ENCODE data around the gene URB2. TPM values are rescaled to one million over a fixed set of nuclear protein-coding genes. Genes with fewer than 3 reads are reported as not detected.

URB2 gene
- total and polyA plus RNA-seq, 4 donors: 1.2 to 10.5 (median 6.2) TPM

- Histone ChIP-seq H3K9ac (ENCODE audit: low read depth in 1 of 2, low read length in 2 of 2) (no peak overlapping the region), H3K36me3 (ENCODE audit: control insufficient read depth in 4 of 4, insufficient read depth in 3 of 4, low read depth in 1 of 4, low read length in 3 of 4) (peaks cover 6 to 35% (median 23%) of the 10 kb centered on the region in 4 donors)
These were observed 10.0 kb downstream of the URB2 start for GRCh38 chr1:229636042-229636441.

More at GRCh38 chr1:229636042-229636441, 10.0 kb downstream of the URB2 start:
- H3K27ac ChIP-seq (ENCODE audit: low read depth in 1 of 2, low read length in 2 of 2): no peak overlapping the region
- H3K4me3 ChIP-seq (ENCODE audit: low read depth in 1 of 3, low read length in 3 of 3): no peak overlapping the region
- whole genome bisulfite sequencing: 96% methylated on average over 9 of the region's 9 CpGs
- no peaks in the 10 kb centered on the region for H3K4me1 ChIP-seq (ENCODE audit: control insufficient read depth in 4 of 4, insufficient read depth in 4 of 4, low read length in 3 of 4)
- no peaks in the 10 kb centered on the region for H3K27me3 ChIP-seq (ENCODE audit: control insufficient read depth in 4 of 4, insufficient read depth in 4 of 4, low read length in 3 of 4)
- no peak for DNase-seq (ENCODE audit: low spot score)
- no peaks in the 10 kb centered on the region for H3K9me3 ChIP-seq (ENCODE audit: control insufficient read depth in 4 of 4, low read length in 3 of 4)
- no peak for TF ChIP-seq FOXA1 (IDR thresholded peaks at IDR 0.05)
- TF ChIP-seq FOXA2 (IDR thresholded peaks at IDR 0.05): no peak
- no peak for TF ChIP-seq HNF4G (IDR thresholded peaks at IDR 0.05)
- no peak for TF ChIP-seq REST (IDR thresholded peaks at IDR 0.05)
- no peak for TF ChIP-seq MAX (IDR thresholded peaks at IDR 0.05)
- TF ChIP-seq SP1 (IDR thresholded peaks at IDR 0.05): no peak
- TF ChIP-seq ATF3 (IDR thresholded peaks at IDR 0.05): no peak
- TF ChIP-seq YY1 (IDR thresholded peaks at IDR 0.05): no peak
- no peak for TF ChIP-seq ZBTB33 (IDR thresholded peaks at IDR 0.05)
- no peak for TF ChIP-seq EGR1 (IDR thresholded peaks at IDR 0.05; ENCODE audit: low read depth in 2 of 2)
- TF ChIP-seq RAD21 (IDR thresholded peaks at IDR 0.05): no peak
- TF ChIP-seq NR2F2 (IDR thresholded peaks at IDR 0.05): no peak
- no peak for TF ChIP-seq JUND (IDR thresholded peaks at IDR 0.05)
- no peak for TF ChIP-seq TAF1 (conservative IDR thresholded peaks at IDR 0.05)
- TF ChIP-seq HNF4A (conservative IDR thresholded peaks at IDR 0.05): no peak
- TF ChIP-seq RXRA (IDR thresholded peaks at IDR 0.05): no peak
- TF ChIP-seq CTCF (IDR thresholded peaks at IDR 0.05; ENCODE audit: low read depth, low read length, missing input control): no peak

Data from liver (tissue), 9 donors.